GM19035 (cell line): Measurements from ENCODE around the gene GNAS-AS1.
"Not testable (repeated sequence)": the region's sequence is repeated elsewhere in the genome, so short reads cannot be mapped to it uniquely, and the experiment has no call there.

Experiments
- ATAC-seq: cut with Tn5 transposase; IDR thresholded peaks from one replicate; pipeline ENCODE4 v1.9.1; 2021; ENCODE audit not compliant: unreplicated experiment

The GNAS-AS1 gene

DNA sequence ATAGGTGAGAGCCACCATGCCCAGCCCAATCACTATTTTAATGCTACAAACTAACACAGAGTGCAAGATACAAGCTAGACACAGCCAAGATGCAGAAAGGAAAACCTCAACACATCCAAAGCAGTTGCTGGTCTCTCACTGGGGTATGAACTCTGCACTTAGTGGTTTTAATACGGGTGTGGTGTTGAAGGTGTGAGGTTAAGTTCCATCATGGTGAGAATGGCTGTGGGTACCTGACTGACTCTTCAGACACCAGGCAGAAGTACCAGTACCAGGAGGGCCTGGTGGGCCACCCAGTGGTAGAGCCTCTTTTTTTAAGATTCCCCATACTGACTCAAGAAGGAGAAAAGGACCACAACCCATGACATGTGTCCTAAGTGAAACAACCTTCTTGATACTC, 13.0 kb downstream of the GNAS-AS1 start:
- no peak for ATAC-seq

DNA sequence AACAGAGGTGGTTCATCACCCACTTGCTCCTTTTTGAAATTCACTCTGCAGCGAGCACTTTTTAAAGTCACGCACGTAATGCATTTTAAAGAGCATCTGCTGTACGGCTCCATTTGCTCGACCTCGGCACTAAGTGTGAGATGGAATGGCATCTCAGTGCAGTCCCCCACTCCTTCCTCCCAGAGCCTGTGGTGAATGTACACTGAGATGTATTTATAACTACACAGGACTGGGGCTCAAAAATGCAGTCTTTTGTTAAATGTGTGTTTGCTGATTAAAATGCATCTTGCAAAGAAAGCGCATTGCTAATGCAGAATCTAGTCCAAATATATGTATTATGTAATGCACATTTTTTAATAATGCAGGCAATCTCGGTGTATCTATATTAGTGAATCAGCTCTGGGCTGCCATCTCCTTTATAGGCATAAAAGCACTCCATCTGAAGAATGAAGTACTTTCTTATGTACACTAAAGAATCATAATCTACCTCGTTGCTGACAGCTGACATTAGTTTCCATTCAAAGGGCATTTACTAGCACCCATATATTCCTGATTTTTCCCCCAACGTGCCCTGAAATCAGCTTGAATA, 14.0 kb downstream of the GNAS-AS1 start:
- ATAC-seq, result no peak

DNA sequence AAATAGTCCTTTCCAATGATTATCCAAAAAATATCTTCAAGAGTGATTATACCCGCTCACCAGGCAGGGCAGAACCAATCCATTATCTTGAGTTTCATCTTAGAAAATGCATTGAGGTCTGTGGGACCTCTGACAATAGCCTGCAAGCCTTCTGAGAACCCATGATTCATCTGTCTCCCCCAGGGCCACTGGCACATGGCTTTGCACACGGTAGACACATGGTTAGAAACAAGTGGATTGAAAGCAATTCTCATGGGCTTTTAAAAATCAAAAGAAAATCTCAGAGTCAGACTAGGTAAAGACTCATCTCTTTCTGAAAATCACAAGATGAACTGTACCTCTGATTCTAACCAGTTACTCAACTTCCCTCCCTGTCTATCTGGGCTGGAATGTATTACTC, 15.5 kb downstream of the GNAS-AS1 start:
- ATAC-seq, result no peak

DNA sequence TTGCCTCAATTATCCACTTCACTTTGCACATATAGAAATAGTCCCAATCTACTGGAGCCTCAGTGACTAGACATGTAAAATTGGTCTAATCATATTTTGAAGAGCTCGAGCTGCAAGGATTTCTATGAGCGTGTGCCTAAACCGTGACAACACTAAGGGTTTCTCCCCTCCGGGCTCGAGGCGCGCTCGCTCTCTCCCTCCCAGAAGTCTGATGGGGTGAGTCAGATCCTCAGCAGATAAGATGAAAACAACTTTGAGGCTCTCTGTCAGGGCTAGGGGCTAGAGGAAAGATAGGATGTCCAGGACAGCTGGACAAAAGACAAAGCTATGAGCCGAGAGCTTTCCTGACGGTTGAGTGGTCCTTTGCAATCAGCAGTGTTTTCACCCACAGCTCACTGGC, 16.8 kb downstream of the GNAS-AS1 start:
- ATAC-seq, result no peak

DNA sequence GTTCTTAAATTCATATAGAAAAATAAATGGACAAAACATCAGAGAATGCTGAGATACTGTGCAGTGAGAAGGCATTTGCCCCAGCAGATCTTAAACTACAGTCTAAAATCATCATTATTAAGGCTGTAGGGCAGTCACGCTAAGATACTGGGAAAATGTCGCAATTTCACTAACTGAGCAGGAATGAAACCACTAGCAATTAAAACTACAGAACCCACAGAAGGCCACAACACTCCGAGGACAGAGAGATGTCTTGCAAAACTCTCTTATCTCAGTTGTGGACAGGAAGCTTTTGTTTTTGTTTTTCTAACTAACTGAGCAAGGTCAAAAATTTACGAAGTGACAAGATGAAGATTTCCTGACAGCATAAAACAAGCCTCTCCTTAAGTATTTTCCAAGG, 18.2 kb downstream of the GNAS-AS1 start:
- ATAC-seq, result no peak

DNA sequence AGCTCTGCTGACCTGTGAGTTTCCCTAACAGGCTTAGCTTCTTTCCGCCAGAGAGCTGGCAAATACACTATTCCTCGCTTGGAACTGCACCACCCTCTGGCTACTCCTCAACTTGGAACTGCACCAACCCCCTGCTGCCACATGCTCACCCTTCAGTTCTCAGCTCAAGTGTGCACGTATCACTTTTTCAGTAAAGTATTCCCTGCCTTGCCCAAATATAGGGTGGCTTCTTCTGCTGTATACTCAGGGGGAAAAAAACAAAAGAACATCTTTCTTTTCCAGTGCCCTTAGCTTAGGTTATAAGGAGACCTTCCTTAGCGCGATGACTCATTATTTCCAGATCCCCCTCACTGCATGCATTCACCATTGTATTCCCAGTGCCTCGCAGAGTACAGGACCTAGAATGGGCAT, 21.2 kb downstream of the GNAS-AS1 start:
- no peak for ATAC-seq

DNA sequence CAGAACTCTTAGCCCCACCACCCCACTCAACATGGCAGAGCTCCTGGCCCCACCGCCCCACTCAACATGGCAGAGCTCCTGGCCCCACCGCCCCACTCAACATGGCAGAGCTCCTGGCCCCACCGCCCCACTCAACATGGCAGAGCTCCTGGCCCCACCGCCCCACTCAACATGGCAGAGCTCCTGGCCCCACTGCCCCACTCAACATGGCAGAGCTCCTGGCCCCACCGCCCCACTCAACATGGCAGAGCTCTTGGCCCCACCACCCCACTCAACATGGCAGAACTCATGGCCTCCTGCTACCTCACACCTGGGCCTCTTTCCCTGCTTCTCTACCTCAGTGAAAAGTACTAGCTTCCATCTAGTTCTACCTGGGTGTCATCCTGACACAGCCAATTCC, 21.9 kb downstream of the GNAS-AS1 start:
- ATAC-seq, result not testable (repeated sequence)

DNA sequence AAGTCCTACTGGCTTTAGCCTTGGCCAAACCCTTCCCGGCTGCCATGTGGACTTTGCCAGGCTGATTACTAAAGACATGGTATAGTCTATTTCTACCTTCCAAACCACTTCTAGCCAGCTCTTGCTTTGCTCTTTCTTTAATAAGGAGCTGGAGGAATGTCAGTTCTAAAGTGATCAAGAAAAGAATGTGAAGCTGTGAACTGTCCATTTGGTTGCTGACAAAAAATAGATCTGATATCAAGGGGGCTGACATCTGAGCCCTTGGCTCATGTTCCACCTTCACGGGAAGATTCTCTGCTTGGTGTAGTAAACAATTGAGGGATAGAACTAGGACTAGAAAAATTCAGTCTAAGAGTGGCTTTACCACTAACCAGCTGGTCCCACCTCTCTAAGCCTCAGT, 22.6 kb downstream of the GNAS-AS1 start:
- ATAC-seq, result no peak

DNA sequence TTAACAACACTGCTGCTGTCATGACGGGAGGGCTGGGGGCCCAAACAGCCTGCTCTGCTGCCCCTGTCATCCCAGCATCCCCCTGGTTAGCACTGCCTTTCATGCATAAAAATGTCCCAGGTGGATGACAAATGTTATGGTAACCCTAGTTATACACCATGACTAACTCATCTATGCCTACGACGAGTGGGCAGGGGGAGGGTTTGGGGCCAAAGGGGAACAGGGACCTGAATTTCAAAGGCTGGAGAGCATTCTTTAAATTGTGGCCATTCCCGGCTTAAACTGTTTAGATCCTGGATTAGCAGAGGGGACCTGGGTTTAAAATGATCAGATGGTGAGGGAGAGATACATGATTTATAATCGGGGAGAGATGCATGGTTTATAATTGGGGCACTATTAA, 24.4 kb downstream of the GNAS-AS1 start:
- no peak for ATAC-seq

DNA sequence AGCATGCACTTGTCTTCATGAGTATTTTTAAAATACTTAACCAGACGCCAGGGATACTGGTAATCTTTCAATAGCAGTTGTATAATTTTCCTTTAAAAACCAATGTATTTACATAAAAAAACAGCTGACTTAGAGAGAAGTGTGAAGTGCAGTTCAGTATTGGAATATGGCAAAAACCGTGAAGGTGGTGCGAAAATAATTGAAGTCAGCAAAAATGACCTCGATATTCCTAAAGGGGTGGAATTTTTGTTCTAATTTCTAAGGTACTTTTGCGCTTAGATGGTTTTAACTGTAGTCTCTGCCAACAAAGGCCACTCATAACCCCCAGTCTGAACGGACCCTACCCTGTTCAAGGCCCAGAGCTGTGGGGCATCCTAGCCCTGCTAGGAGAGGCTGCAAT, 25.3 kb downstream of the GNAS-AS1 start:
- ATAC-seq, result no peak

DNA sequence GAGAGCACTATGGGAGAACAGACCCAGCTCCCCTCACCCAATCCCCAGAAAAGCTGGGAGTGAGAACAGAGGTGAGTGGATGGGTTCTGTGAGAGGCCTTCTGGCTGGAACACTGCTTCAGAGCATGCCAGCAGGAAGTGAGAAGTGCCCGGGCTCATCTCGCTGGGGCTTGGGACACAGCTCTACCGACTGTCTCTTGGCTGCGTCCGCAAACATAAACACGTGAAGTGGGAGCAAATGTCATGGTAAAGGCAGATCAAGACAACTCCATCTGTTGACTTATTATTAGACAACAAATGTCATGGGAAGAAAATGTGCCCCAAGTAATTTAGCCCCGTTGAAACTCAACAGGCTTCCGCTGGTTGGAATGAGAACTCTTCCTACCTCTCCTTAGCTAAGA, 25.9 kb downstream of the GNAS-AS1 start:
- ATAC-seq, result no peak

DNA sequence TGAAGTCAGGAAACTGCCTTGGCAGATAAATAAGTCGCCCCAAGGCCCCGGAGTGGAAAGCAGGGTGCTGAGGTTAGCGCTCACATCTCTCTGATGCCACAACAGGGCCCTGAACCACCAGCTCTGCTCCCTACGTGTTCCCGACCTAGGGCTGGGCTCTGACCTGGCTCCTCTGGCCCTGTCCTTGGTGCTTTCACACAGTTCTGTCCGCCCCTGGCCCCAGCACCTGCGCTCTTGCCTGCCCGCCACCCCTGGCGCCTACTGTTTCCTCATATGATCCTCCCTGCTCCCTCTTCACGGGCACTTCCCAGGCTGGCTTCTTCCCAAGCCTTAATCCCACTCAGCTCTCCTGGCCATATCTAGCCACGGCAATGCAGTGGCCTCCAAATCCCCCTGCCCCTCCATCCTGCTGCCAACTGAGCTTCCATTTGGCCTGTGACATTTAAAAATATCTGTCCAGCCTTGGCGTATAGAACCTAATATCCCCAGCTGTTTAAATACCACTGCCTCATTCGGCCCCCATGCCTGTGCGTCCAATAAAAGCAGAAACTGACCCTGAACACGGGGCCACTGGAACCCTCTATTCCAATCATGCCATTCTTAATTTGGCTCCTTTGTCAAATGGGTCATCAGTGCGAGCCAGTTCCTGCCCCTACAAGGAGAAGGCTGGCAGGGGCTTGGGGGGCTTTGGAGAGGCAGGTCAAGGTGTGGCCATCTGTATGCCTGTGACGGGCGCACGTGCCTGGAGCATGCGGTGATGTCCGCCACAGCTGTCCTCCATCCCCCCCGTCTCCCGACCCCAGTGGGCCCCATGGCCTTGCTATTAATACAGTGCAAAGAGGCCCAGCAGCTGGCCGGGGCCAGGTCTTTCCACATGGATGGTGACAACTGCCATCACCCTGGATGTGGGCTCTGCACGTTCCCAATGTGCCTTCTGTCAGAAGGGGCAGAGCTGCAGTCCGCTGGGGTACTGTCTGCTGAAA, 27.7 kb downstream of the GNAS-AS1 start:
- no peak for ATAC-seq

DNA sequence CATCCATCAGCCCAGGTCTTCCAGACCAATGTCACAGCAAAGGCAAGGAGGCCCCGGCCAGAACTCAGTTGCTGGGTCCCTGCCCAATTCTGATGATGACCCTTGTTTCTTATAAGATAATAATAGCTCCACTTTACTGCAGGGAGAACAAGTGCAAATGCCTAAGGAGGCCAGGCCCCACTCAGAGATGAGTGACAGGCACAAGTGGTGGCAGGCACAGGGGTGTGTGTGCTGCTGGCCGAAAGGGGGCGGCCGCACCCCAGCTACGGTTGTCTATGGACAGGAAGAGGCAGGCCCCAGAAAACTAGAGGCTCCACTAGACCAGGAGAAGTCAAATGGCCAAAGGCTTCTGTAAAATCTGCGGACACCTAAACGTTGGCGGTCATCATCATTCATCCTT, 28.6 kb downstream of the GNAS-AS1 start:
- ATAC-seq, result no peak

DNA sequence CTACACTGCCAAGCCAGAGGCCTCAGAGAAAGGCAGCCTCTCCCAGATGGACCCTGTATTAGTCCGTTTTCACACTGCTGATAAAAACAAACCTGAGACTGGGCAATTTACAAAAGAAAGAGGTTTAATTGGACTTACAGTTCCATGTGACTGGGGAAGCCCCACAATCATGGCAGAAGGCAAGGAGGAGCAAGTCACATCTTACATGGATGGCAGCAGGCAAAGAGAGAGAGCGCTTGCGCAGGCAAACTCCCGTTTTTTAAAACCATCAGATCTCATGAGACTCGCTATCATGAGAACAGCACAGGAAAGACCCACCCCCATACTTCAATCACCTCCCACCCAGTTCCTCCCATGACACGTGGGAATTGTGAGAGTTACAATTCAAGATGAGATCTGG, 30.2 kb downstream of the GNAS-AS1 start:
- ATAC-seq, result not testable (repeated sequence)

DNA sequence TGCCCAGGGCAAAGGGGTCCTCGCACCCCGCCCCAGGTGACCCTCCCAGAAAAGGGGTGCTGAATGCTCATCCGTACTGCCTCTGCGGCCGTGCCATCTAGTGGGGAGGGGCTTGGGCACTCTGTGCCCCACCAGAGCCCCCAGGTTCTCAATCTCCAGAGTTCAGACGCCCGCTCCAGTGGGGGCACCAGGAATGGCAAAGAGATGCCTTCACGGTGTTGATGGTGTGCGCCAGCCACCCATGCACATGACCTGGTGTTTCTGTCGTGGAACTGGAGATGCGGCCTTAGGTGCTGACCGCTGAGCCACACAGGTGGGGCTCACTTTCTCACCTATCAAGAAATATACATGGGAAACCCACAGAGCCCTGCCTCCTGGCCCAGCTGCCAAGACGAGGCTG, 30.8 kb downstream of the GNAS-AS1 start:
- no peak for ATAC-seq

DNA sequence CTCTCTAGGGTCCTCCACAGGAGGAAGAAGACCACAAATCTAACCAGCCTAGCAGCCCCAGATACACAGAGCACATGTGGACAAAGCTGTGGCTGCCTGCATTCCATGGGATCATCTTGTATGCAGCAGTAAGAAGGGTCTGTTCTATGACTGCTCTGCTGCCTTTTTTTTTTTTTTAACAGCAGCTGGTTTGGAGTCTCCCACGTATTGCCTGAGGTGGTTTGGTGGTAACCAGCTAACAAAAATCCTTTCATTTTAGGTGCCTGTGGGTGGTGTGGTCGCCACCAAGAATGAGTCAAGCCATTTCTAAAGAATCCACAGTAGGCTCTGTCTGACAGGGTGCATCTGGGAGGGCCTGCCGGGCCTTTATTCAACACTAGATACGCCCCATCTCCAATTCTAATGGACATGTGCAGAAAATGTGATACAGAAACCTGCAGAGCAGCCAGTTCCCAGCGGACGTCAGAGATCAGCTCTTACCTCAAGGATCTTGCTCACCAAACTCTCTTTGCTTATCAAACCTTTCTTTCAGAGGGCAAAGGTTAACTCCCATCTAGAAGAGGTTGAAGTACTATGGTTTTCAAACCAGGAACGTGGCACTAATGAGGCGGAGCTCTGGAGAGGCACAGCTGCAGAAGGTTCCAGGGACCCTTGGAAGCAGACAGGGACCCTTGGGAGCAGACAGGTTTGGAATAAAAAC, 32.0 kb downstream of the GNAS-AS1 start:
- ATAC-seq, result no peak

DNA sequence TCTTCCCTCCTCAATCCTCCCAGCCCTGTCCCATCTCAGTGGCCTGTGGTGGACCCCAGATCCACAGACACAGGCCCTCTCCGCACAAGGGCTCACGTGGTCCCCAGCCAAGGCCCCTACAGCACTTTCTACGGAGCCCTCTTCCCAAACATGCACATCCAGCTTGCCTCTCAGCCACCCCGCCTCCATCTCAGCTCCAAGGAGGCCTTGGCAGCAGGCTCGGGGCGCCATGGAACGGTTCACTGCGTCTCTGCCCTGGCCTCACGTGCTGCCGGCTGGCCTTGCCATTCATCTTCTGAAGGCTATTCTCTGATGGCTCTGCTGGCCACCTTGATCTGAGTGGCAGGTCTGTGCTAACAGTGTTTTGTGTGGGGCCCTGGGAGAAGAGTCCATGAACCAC, 33.0 kb downstream of the GNAS-AS1 start:
- ATAC-seq, result no peak

DNA sequence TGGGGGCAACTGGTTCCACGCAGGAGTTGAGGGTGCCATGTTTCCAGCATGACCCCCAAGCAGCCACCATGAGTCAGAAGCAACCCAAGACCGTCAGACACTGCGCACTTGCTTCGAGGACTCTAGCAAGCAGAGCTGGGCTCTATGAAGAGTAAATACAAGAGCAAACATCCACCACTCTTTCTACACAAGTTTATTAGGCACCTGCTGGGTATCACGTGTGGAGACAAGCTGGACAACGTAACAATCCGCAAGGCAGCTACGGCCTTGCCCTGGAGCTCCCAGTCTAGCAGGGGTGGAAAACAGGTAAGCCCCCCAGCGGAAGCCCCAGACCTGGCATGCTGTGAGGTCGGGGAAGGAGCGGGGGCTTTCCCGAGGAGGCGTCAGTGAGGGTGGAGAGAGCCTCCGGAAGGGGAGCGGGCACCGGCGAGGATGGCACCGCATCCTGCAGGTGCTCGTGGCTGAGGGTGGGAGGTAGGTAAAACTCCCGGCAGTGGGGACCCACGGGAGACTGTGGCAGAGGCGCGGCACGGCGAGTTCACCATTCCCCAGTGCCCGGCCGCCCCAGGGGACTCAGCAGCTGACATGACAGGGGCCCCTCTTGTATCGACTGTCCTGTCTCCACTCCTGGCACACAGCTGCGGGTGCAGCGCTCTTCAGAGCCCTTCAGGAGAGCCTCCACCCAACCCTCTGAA, 33.6 kb downstream of the GNAS-AS1 start:
- ATAC-seq, result no peak

DNA sequence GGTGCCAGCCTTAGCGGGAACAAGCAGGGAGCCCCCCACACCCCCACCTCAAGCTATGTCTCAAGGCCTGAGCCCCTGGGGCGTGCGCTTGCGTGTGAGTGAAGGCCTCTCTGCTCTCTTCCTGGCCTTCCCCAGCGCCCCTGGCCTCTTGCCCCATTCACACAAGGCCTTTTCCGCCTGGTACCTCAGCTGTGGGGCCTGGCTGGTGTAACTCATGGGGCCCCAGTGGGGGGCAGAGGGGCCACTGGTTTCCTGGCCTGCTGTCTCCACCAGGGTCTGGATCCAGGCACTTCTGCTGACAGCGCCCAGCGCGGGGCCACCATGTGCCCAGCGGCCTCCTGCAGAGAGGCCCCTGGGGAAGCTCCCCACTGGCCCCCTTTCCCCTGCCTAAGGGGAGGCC, 34.7 kb downstream of the GNAS-AS1 start:
- no peak for ATAC-seq

DNA sequence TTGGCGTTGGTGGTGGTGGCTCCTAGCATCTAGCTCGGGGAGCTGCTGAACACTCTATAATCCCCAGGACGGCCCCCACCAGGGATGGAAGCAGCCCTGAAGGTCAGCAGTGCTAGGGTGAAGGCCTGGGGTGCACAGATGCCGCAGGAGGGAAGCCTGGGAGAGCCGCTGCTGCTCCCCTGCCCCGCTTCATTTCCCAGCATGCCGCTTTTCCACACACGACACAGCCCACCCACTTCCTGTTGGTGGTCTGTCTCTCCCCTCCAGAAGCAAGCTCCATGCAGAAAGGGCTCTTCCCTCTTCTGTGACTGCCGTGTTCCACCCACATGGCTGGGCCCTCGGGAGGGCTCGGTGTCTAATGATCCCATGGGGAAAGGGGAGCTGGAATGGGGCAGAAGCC, 35.3 kb downstream of the GNAS-AS1 start:
- ATAC-seq, result no peak

DNA sequence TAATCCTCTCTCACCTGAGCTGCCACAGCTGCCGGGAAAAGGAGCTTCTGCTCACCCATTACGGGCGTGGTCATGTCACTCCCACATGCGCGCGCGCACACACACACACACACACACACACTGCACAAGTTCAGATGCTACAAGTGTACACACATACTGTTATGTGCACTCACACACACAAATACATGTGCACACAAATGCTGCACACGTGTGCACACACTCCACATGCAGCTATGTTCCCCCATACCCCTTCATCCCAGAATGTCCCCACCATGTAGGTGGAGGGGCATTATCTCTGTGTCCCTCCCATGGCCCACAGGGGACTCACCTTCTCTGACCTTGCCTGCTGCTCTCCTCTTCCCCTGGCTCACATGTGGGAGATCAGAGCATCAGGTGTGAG, 37.3 kb downstream of the GNAS-AS1 start:
- no peak for ATAC-seq
